ENCODE measurements around the gene KCNH5.
"Not testable (repeated sequence)": the region's sequence is repeated elsewhere in the genome, so short reads cannot be mapped to it uniquely, and the experiment has no call there.

GRCh38 chr14:62781328-62781727, 263.9 kb downstream of the KCNH5 start:
- TF ChIP-seq CTCF (conservative IDR thresholded peaks at IDR 0.05; ENCODE audit: low read length); EZH2phosphoT487 (IDR thresholded peaks at IDR 0.05; ENCODE audit: borderline replicate concordance): not testable (repeated sequence)
